ENCODE measurements around the gene HOXB13. TPM values are rescaled to one million over a fixed set of nuclear protein-coding genes. Genes with fewer than 3 reads are reported as not detected.

HOXB13 gene
- total and polyA plus RNA-seq, 2 of the 13 experiments (the other 11 are each of a cell fraction or from before 2014, with no cell fraction given) = not detected

DNA sequence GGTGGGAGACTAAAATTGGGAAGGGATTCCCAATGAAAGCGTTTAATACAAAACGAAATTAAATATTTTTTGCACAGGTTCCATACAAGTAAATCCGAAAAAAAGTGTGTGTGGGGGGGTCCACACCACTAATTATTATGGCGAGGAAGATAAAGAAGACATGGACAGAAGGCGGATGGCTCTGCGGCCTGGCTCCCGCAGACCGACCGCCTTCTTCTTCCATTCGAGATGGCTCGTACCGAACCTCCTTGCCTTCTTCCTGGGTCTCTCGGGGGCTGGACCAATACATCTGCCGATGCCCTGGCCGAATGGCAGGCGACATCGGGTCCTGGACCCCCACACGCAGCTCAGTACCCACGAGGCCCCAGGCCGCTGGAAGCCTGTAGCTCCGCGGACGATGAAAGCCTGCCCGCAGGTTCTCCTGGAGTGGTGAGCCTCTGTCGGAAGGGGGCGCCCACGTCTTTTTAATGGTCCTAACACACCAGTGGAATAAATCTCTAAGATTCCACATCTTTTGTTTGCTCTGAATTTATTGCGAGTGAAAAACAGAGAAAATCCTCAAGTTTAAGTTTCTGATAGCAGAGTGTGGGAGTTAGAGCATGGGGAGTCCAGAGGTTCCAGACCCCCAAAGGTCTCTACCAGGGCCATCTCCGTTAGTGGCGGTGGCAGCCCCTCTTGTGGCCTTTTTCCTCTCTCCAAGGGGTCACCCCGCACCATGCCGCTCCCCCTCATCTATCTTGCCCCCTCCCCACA lies 4.1 kb downstream of the HOXB13 start (continued):
- TF ChIP-seq, protein P1, sequence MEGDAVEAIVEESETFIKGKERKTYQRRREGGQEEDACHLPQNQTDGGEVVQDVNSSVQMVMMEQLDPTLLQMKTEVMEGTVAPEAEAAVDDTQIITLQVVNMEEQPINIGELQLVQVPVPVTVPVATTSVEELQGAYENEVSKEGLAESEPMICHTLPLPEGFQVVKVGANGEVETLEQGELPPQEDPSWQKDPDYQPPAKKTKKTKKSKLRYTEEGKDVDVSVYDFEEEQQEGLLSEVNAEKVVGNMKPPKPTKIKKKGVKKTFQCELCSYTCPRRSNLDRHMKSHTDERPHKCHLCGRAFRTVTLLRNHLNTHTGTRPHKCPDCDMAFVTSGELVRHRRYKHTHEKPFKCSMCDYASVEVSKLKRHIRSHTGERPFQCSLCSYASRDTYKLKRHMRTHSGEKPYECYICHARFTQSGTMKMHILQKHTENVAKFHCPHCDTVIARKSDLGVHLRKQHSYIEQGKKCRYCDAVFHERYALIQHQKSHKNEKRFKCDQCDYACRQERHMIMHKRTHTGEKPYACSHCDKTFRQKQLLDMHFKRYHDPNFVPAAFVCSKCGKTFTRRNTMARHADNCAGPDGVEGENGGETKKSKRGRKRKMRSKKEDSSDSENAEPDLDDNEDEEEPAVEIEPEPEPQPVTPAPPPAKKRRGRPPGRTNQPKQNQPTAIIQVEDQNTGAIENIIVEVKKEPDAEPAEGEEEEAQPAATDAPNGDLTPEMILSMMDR (CRISPR knock-in tag; IDR thresholded peaks at IDR 0.05) = peak; percentile 91
- peak; percentile 20; the same call in 1 of the 2 replicates for TF ChIP-seq ZFX (CRISPR knock-in tag; IDR thresholded peaks at IDR 0.05; ENCODE audit: low read depth)
- TF ChIP-seq SSRP1 (CRISPR knock-in tag; IDR thresholded peaks at IDR 0.05) = no peak
- no peak for TF ChIP-seq ZNF773 (CRISPR knock-in tag; IDR thresholded peaks at IDR 0.05; ENCODE audit: borderline replicate concordance)
- TF ChIP-seq ELF4 (CRISPR knock-in tag; IDR thresholded peaks at IDR 0.05; ENCODE audit: borderline replicate concordance) = no peak
- TF ChIP-seq, protein P2, sequence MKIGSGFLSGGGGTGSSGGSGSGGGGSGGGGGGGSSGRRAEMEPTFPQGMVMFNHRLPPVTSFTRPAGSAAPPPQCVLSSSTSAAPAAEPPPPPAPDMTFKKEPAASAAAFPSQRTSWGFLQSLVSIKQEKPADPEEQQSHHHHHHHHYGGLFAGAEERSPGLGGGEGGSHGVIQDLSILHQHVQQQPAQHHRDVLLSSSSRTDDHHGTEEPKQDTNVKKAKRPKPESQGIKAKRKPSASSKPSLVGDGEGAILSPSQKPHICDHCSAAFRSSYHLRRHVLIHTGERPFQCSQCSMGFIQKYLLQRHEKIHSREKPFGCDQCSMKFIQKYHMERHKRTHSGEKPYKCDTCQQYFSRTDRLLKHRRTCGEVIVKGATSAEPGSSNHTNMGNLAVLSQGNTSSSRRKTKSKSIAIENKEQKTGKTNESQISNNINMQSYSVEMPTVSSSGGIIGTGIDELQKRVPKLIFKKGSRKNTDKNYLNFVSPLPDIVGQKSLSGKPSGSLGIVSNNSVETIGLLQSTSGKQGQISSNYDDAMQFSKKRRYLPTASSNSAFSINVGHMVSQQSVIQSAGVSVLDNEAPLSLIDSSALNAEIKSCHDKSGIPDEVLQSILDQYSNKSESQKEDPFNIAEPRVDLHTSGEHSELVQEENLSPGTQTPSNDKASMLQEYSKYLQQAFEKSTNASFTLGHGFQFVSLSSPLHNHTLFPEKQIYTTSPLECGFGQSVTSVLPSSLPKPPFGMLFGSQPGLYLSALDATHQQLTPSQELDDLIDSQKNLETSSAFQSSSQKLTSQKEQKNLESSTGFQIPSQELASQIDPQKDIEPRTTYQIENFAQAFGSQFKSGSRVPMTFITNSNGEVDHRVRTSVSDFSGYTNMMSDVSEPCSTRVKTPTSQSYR (CRISPR knock-in tag; IDR thresholded peaks at IDR 0.05; ENCODE audit: borderline replicate concordance) = no peak
- 0 out of 2 replicates have a peak, but pooled peaks have one; percentile 30 for TF ChIP-seq ERF (CRISPR knock-in tag; IDR thresholded peaks at IDR 0.05)
- no peak for TF ChIP-seq ZNF556 (CRISPR knock-in tag; IDR thresholded peaks at IDR 0.05; ENCODE audit: borderline replicate concordance)
- TF ChIP-seq, protein P3, sequence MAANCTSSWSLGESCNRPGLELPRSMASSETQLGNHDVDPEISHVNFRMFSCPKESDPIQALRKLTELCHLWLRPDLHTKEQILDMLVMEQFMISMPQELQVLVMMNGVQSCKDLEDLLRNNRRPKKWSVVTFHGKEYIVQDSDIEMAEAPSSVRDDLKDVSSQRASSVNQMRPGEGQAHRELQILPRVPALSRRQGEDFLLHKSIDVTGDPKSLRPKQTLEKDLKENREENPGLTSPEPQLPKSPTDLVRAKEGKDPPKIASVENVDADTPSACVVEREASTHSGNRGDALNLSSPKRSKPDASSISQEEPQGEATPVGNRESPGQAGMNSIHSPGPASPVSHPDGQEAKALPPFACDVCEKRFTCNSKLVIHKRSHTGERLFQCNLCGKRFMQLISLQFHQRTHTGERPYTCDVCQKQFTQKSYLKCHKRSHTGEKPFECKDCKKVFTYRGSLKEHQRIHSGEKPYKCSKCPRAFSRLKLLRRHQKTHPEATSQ (CRISPR knock-in tag; IDR thresholded peaks at IDR 0.05; ENCODE audit: borderline replicate concordance) = no peak
- TF ChIP-seq KMT2B (CRISPR knock-in tag; IDR thresholded peaks at IDR 0.05) = no peak
- TF ChIP-seq ZNF841 (CRISPR knock-in tag; IDR thresholded peaks at IDR 0.05; ENCODE audit: borderline replicate concordance) = no peak
- no peak for TF ChIP-seq ZFP90 (CRISPR knock-in tag; IDR thresholded peaks at IDR 0.05; ENCODE audit: borderline replicate concordance)
- no peak for TF ChIP-seq ZNF235 (CRISPR knock-in tag; IDR thresholded peaks at IDR 0.05; ENCODE audit: borderline replicate concordance)
- no peak for TF ChIP-seq HOXA9 (CRISPR knock-in tag; IDR thresholded peaks at IDR 0.05; ENCODE audit: borderline replicate concordance)
- TF ChIP-seq SMC3 (IDR thresholded peaks at IDR 0.05; ENCODE audit: low read length) = peak; percentile 77
- TF ChIP-seq, protein P4, sequence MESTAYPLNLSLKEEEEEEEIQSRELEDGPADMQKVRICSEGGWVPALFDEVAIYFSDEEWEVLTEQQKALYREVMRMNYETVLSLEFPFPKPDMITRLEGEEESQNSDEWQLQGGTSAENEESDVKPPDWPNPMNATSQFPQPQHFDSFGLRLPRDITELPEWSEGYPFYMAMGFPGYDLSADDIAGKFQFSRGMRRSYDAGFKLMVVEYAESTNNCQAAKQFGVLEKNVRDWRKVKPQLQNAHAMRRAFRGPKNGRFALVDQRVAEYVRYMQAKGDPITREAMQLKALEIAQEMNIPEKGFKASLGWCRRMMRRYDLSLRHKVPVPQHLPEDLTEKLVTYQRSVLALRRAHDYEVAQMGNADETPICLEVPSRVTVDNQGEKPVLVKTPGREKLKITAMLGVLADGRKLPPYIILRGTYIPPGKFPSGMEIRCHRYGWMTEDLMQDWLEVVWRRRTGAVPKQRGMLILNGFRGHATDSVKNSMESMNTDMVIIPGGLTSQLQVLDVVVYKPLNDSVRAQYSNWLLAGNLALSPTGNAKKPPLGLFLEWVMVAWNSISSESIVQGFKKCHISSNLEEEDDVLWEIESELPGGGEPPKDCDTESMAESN (CRISPR knock-in tag; conservative IDR thresholded peaks at IDR 0.05) = 0 out of 2 replicates have a peak, but pooled peaks have one; percentile 27
- no peak for TF ChIP-seq ZIK1 (CRISPR knock-in tag; IDR thresholded peaks at IDR 0.05; ENCODE audit: borderline replicate concordance, low read depth)
- TF ChIP-seq KDM3A (CRISPR knock-in tag; IDR thresholded peaks at IDR 0.05; ENCODE audit: low read depth) = no peak
- TF ChIP-seq CBX2 (IDR thresholded peaks at IDR 0.05; ENCODE audit: low read depth, low read length) = no peak
- TF ChIP-seq CBX2 (CRISPR knock-in tag; IDR thresholded peaks at IDR 0.05; ENCODE audit: low read depth) = no peak
- TF ChIP-seq ZNF776 (CRISPR knock-in tag; IDR thresholded peaks at IDR 0.05) = 0 out of 2 replicates have a peak, but pooled peaks have one; percentile 14
- TF ChIP-seq ZNF501 (CRISPR knock-in tag; IDR thresholded peaks at IDR 0.05) = 0 out of 2 replicates have a peak, but pooled peaks have one; percentile 12

All from HepG2 (cell line).